Activated T-cell treated with anti-CD3 and anti-CD28 coated beads, Interleukin-2, amount 50 U/mL, for 48 hours (primary cell): Measurements from ENCODE around the gene AGRN.
"Not testable (repeated sequence)": the region's sequence is repeated elsewhere in the genome, so short reads cannot be mapped to it uniquely, and the experiment has no call there.

ENCODE experiments used
- DNase-seq, 2 experiments: peaks; one replicate each; pipeline ENCODE4 v3.0.0-alpha.2; 2020

The AGRN gene

GRCh38 chr1:1054099-1054700, 34.3 kb downstream of the AGRN start:
- DNase-seq = no peak

GRCh38 chr1:1054971-1055370, 35.1 kb downstream of the AGRN start:
- no peak for DNase-seq

GRCh38 chr1:1055841-1056736, 36.2 kb downstream of the AGRN start:
- no peak for DNase-seq

GRCh38 chr1:1057769-1058087, 37.8 kb downstream of the AGRN start:
- not testable (repeated sequence) for DNase-seq

- peak in 1 of 2 experiments; percentile 26 for DNase-seq
Measured at GRCh38 chr1:1058088-1058905, 38.4 kb downstream of the AGRN start.

- DNase-seq = peak in 1 of 2 experiments; percentile 51
Measured at GRCh38 chr1:1058921-1059493, 39.1 kb downstream of the AGRN start.

- peak; percentile 98 to 99 for DNase-seq
Measured at GRCh38 chr1:1059494-1060280, 39.8 kb downstream of the AGRN start.

GRCh38 chr1:1060281-1061000, 40.5 kb downstream of the AGRN start:
- no peak for DNase-seq

GRCh38 chr1:1061682-1062345, 41.9 kb downstream of the AGRN start:
- DNase-seq = no peak

- peak in 1 of 2 experiments; percentile 60 for DNase-seq
Measured at GRCh38 chr1:1062348-1063163, 42.6 kb downstream of the AGRN start.

GRCh38 chr1:1063261-1063944, 43.5 kb downstream of the AGRN start:
- DNase-seq = no peak

- peak; percentile 94 to 95 for DNase-seq
Measured at GRCh38 chr1:1063945-1064831, 44.3 kb downstream of the AGRN start.

GRCh38 chr1:1065265-1065939, 45.5 kb downstream of the AGRN start:
- no peak for DNase-seq

- DNase-seq = not testable (repeated sequence)
Measured at GRCh38 chr1:1065940-1066304, 46.0 kb downstream of the AGRN start.

GRCh38 chr1:1066403-1067283, 46.7 kb downstream of the AGRN start:
- peak; percentile 60 for DNase-seq

- DNase-seq = no peak
Measured at GRCh38 chr1:1067284-1067859, 47.5 kb downstream of the AGRN start.
